WERI-Rb-1 (cell line): ENCODE results near the gene NPR1.
A peak's percentile ranks its signal among the peaks of the same experiment; 100 is the strongest.

ENCODE experiments used
- DNase-seq: peaks from one replicate; pipeline ENCODE4 v3.0.0-alpha.2; 2020
- H3K27ac ChIP-seq: fragments of 250-450 bp; sonication (Bioruptor Pico); 2 replicates; pipeline ENCODE4 v1.5.1; 2020; ENCODE audit warnings: mild to moderate bottlenecking, moderate library complexity
- H3K27me3 ChIP-seq: fragments of 250-450 bp; sonication (Bioruptor Pico); 2 replicates; pipeline ENCODE4 v1.5.1; 2021; ENCODE audit warnings: mild to moderate bottlenecking, low read depth, moderate library complexity; ENCODE audit not compliant: insufficient read depth, severe bottlenecking
- H3K36me3 ChIP-seq: fragments of 250-450 bp; sonication (Bioruptor Pico); 2 replicates; pipeline ENCODE4 v1.5.1; 2020; ENCODE audit warnings: mild to moderate bottlenecking, moderate library complexity
- H3K4me3 ChIP-seq: 2 replicates; pipeline ENCODE4 v1.5.1; 2011; ENCODE audit warnings: low read depth, mild to moderate bottlenecking, control low read depth, low read length
- H3K9me3 ChIP-seq: fragments of 250-450 bp; sonication (Bioruptor Pico); 2 replicates; pipeline ENCODE4 v1.5.1; 2021; ENCODE audit warnings: mild to moderate bottlenecking, moderate library complexity; ENCODE audit not compliant: severe bottlenecking
- TF ChIP-seq, protein P1 (sequence below): IDR thresholded peaks from 2 replicates; pipeline ENCODE4 v1.5.1; 2011; ENCODE audit warnings: low read depth, mild to moderate bottlenecking, control low read depth, inconsistent platforms, low read length

The NPR1 gene

DNA sequence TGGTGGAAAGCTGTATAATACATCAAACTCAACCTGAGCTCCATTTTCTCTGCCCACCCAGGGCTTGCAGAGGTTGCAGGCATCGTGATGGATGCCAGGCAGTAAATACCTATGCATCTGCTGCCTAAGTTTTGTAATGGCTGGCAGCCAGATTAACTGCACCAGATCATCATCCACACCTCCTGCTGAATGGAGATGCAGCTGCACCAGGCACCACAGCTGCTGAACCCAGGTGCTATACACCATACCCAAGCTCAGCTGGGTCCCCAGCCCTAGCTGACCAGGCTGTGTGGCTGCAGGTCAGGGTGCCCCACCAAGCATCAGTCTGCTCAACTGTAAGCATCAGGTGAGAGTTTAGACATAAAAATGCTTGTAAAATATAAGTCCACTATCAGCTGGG, 26.7 kb upstream of the NPR1 start:
- no peak overlapping the region for H3K27ac ChIP-seq
- no peak for DNase-seq
- no peaks in the 10 kb centered on the region for H3K27me3 ChIP-seq
- peaks cover 2% of the 10 kb centered on the region for H3K9me3 ChIP-seq
- peaks cover 9% of the 10 kb centered on the region for H3K36me3 ChIP-seq
- TF ChIP-seq, protein P1, sequence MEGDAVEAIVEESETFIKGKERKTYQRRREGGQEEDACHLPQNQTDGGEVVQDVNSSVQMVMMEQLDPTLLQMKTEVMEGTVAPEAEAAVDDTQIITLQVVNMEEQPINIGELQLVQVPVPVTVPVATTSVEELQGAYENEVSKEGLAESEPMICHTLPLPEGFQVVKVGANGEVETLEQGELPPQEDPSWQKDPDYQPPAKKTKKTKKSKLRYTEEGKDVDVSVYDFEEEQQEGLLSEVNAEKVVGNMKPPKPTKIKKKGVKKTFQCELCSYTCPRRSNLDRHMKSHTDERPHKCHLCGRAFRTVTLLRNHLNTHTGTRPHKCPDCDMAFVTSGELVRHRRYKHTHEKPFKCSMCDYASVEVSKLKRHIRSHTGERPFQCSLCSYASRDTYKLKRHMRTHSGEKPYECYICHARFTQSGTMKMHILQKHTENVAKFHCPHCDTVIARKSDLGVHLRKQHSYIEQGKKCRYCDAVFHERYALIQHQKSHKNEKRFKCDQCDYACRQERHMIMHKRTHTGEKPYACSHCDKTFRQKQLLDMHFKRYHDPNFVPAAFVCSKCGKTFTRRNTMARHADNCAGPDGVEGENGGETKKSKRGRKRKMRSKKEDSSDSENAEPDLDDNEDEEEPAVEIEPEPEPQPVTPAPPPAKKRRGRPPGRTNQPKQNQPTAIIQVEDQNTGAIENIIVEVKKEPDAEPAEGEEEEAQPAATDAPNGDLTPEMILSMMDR: no peak
- H3K4me3 ChIP-seq: no peak overlapping the region

DNA sequence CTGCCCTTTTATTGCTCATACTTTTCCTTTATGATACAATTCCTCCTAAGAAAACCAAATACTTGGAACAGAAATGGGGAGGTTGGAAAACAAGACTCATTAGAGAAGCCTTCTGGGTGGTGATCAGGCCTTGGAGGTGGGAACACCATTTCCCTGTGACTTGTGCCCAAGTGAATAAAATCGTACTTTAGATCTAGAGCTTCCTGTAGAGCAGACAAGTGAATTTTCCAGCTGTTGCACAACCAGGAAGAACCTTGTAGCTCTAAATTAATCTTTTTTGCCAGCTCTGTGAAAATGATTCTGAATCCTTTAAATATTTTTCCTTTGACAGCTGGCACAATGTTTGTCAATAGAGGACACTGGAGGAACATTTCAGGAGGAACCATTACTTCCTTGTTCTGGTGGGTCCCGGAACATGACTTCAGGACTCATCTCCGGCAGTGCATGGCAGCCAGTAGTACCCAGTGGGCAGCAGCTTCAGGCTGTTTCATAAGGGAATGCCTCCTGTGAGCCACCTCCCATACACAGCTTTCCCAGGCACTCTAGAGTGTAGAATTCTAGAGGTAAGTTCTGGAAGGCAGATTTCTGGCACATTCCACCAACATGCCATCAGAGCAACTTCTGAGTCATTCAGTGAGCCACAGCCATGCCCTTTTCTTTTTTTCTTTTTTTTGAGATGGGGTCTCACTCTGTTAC, 25.5 kb upstream of the NPR1 start:
- Histone ChIP-seq H3K27ac (no peak overlapping the region), H3K4me3 (no peak overlapping the region), H3K27me3 (no peaks in the 10 kb centered on the region), H3K36me3 (no peaks in the 10 kb centered on the region), H3K9me3 (peaks cover 2% of the 10 kb centered on the region)
- TF ChIP-seq, protein P1: no peak
- DNase-seq: no peak

DNA sequence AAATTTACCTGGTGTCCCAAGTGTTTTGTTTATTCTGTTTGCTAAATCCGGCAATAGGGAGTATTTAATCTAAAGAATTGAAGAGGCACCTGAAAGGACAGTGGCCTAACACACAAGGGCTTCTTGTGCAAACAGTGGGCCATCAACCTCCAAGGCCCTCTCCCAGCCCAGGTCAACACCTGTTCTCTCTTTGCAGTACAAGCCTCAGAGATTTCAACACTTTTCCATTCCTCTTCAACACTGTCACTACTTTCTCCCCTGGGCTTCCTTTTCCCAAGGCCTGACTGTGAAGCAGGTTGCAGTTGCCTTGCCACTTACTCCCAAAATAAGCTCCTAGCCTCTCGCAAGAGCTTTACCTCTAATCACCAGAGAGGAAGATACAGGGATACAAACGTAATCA, 23.2 kb upstream of the NPR1 start:
- no peak overlapping the region for H3K27ac ChIP-seq
- H3K9me3 ChIP-seq: no peaks in the 10 kb centered on the region
- DNase-seq: no peak
- H3K36me3 ChIP-seq: peaks cover 11% of the 10 kb centered on the region
- H3K4me3 ChIP-seq: no peak overlapping the region
- TF ChIP-seq, protein P1: no peak
- H3K27me3 ChIP-seq: no peaks in the 10 kb centered on the region

DNA sequence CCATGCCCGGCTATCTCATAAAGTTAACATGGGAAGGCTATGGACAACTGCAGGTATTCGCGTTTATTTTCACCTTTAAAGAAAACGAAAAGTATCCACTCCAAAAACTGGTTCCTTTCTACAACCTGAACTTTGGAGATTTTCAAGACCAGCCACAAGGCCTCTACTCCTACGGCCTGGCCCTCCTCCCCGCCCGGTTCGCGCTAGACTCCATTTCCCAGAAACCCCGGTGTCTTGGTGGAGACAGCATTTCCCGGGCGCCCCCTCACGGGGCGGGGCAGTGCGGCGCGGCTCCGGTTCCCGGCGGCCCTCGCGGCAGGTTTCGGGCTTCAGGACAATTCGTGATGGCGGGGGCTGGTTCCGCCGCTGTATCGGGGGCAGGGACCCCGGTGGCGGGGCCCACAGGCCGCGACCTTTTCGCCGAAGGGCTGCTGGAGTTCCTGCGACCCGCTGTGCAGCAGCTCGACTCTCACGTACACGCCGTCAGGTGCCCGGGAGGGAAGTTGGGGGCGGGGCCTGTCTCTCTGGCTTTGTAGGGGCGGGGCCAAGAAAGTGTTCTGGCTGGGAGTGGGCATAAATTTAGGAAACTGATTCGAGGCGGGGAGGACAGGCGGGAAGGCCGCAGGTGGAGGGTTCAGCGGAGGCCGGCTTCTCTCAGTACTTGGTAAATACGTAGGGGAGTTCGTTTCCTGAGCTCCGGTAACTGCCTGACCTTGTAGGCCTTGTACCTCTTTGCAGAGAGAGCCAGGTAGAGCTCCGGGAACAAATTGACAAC, 19.9 kb upstream of the NPR1 start, which contains the start of gene SNAPIN:
SNAPIN (plus strand) TSS at position 304 of the 775 bp plus-strand sequence; CDS start at position 345, 41 bp downstream.
- Histone ChIP-seq H3K27me3 (no peaks in the 10 kb centered on the region), H3K4me3 (peak within 1 kb of the TSS; percentile 67), H3K36me3 (peaks cover 44% of the 10 kb centered on the region), H3K9me3 (no peaks in the 10 kb centered on the region), H3K27ac (peak within 1 kb of the TSS; percentile 96)
- TF ChIP-seq, protein P1: peak; percentile 39; the same call in 1 of the 2 replicates
- peak; percentile 100 for DNase-seq

DNA sequence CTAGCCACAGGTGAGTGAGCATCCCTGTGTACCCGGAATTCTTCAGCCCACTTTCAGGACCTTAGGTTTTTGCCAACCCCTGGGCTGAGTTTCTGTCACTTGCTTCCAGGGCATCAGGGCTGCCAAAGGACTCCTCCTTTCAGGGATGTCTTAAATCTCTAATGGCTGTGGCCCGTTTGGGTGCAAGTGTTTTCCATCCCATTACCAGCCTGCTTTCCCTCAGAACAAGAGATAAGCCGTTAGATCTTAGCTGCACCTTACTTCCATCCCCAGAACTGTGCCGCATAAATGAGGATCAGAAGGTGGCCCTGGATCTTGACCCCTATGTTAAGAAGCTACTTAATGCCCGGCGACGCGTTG, 19.3 kb upstream of the NPR1 start:
- H3K27ac ChIP-seq: peak overlapping the region; percentile 96
- TF ChIP-seq, protein P1: no peak

More for the DNA sequence above, 19.3 kb upstream of the NPR1 start:
- peak overlapping the region; percentile 67 for H3K4me3 ChIP-seq
- H3K9me3 ChIP-seq: no peaks in the 10 kb centered on the region
- H3K27me3 ChIP-seq: no peaks in the 10 kb centered on the region
- H3K36me3 ChIP-seq: peaks cover 49% of the 10 kb centered on the region
- no peak for DNase-seq
